Large intestine (tissue), 3 donors: ENCODE data around the gene DRGX. TPM values are rescaled to one million over a fixed set of nuclear protein-coding genes. Genes with fewer than 3 reads are reported as not detected.

ENCODE experiments used
- DNase-seq, 2 donors: peaks; one replicate each; pipeline versions ENCODE4 v3.0.0 to v3.0.0-alpha.2; 2013
- H3K27ac ChIP-seq: one replicate; pipeline ENCODE4 v1.5.1; 2013; ENCODE audit warnings: low read length
- H3K27me3 ChIP-seq: 2 replicates; pipeline ENCODE4 v1.6.1; 2013; ENCODE audit warnings: low read length; ENCODE audit not compliant: control insufficient read depth, insufficient read depth
- H3K36me3 ChIP-seq: 2 replicates; pipeline ENCODE4 v1.6.1; 2013; ENCODE audit warnings: low read length; ENCODE audit not compliant: control insufficient read depth, insufficient read depth
- H3K4me1 ChIP-seq: one replicate; pipeline ENCODE4 v1.6.1; 2013; ENCODE audit warnings: low read length; ENCODE audit not compliant: control insufficient read depth, insufficient read depth
- H3K4me3 ChIP-seq: one replicate; pipeline ENCODE4 v1.5.1; 2013; ENCODE audit warnings: low read length
- H3K9me3 ChIP-seq: one replicate; pipeline ENCODE4 v1.6.1; 2013; ENCODE audit warnings: mild to moderate bottlenecking, low read depth, low read length, moderate library complexity; ENCODE audit not compliant: control insufficient read depth
- WGBS: methylation state at CpG from one replicate; pipeline ENCODE4 v1.1.5; 2013; ENCODE audit warnings: low lambda C conversion rate; ENCODE audit not compliant: insufficient coverage; 5-methylcytosine and 5-hydroxymethylcytosine counted together
- polyA plus RNA-seq: library from polyadenylated mRNA; unstranded; fragments of 120-200 nt; gene quantifications from one replicate; pipeline ENCODE4 v1.2.1, GENCODE V29; 2013

DRGX gene
- polyA plus RNA-seq, 1 donor, result 0.78 TPM

DNA sequence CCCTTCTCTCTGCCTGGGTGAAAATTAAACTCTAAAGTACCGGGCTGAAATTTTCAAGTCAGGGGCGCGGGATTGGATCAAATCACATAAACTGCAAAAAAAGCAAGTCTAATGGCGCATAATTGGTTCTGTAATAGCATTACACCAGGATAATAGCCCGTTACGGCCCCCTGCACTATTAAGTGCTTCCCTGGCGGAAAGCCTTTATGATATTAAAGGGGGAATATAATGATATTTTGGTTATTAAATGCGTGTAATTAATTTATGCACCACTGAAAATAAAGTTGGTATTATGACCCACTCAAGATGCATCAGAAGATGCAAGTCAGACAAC is 744 bp upstream of the DRGX start:
- no peaks in the 10 kb centered on the region for H3K36me3 ChIP-seq
- peaks cover 3% of the 10 kb centered on the region for H3K4me1 ChIP-seq
- H3K27me3 ChIP-seq, result peaks cover 87% of the 10 kb centered on the region
- H3K4me3 ChIP-seq, result no peak overlapping the region
- no peak for DNase-seq
- WGBS, result no CpG with 5 or more reads among the region's 8 CpGs
- H3K9me3 ChIP-seq, result peaks cover 19% of the 10 kb centered on the region
- no peak overlapping the region for H3K27ac ChIP-seq

DNA sequence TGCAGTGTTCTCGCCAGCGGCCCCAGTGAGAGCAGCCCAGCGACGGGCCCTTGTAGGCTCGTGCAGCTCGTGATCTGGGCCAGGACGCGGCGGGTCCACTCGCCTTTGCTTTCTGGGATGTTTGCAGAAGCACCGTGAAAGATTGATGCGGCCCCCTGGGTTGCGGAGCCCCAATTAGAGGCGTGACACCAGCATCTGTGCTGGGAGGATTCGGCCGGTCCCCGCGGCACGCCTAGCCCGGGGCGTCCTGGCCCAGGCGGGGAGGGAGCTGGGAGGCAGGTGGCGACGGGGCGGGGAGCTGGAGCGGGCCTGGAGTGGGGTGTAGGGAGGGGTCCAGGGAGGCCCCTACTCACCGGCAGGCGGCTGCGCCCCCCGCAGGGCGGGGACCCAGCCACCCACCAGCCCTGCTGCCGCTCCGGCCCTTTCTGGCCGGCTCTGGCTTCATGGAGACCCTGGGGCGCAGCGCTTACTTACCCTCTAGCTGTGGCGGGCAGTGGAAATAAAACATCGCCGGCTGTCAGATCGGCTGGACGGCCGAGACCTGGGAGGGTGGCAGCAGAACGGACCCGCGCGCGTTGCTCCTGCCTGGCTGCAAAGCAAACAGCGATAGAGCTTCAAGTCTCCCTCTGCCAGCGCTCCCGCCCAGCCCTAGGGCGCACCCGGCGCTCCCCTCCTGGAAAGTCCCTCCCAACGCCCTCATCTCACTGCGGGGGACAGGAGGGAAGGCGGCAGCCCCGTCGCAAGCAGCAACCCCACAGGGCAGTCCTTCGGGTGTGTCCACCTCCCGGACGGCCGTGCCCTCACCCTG is 752 bp downstream of the DRGX start:
- no peak overlapping the region for H3K4me3 ChIP-seq
- no peaks in the 10 kb centered on the region for H3K36me3 ChIP-seq
- no peak overlapping the region for H3K27ac ChIP-seq
- peaks cover 3% of the 10 kb centered on the region for H3K4me1 ChIP-seq
- peaks cover 89% of the 10 kb centered on the region for H3K27me3 ChIP-seq
- H3K9me3 ChIP-seq, result peaks cover 19% of the 10 kb centered on the region
- WGBS, result no CpG with 5 or more reads among the region's 62 CpGs
- no peak for DNase-seq

DNA sequence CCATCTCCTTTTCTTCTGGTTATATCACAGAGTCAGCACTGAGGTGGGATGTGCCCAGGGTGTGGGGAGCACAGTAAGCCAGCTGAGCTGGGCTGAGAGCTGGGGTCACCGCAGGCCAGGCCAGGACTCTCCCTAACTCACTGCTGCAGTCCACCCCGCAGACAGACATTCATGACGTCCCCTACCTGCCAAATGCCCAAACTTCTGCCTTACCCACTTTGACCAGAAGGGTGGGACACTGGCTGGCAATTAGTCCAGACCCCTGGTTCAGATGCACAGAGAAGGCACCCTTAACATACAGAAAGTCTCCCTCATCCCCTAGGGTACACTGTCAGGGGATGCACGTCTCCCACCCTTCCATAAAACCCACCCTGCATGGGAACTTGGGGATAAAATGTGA is 2.1 kb downstream of the DRGX start:
- H3K36me3 ChIP-seq, result no peaks in the 10 kb centered on the region
- no peak for DNase-seq
- peaks cover 3% of the 10 kb centered on the region for H3K4me1 ChIP-seq
- H3K27ac ChIP-seq, result no peak overlapping the region
- H3K27me3 ChIP-seq, result peaks cover 82% of the 10 kb centered on the region
- no CpG with 5 or more reads among the region's 4 CpGs for WGBS
- peaks cover 19% of the 10 kb centered on the region for H3K9me3 ChIP-seq
- no peak overlapping the region for H3K4me3 ChIP-seq

DNA sequence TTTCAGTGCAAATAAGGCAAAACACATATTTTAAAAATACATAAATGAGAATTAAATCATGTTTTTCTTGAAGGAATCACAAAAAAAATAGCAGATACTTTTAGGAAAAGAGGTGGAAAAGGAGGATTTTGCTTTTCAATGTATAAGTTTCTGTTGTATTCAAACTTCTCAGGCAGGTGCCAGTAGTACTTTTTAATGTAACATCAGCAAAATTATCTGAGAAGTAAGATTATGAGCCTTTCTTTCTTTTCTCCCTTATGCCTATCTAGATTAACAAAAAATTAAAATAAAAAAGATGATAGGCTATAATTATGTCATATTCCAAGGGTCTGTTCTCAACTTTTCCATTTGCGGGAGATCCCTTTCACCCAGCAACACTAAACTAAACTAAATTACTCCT is 2.6 kb downstream of the DRGX start:
- Histone ChIP-seq H3K9me3 (peaks cover 17% of the 10 kb centered on the region), H3K36me3 (no peaks in the 10 kb centered on the region), H3K4me1 (peaks cover 3% of the 10 kb centered on the region), H3K4me3 (no peak overlapping the region), H3K27me3 (peaks cover 78% of the 10 kb centered on the region), H3K27ac (no peak overlapping the region)
- no peak for DNase-seq
- 100% methylated on average over 1 of the region's 1 CpG for WGBS

DNA sequence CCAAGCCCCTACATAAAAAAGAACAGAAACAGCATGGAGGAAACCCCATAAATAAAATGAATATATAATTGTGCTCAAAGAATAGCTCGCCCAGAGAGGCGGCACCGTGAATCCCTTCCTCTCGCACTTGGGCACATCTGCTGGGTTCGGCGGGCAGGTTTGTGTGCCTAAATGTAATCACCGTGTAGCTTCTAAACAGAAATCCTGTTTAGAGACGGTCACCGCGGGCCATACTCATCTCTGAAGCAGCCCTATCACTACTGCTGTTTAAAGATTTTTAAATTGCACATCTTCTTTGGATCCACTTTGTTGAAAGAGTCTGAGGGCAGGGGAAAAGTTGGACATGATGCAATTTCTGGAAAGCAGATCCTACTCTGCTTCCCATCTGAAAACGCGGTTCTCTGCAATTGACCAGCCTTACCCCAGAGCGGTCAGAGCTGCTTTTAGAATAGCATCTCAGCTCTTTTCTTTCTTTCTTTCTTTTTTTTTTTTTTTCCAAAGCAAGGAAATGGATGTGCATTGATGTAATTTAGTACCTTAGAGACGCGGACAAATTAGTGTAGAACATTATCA is 6.4 kb downstream of the DRGX start:
- Histone ChIP-seq H3K4me3 (no peak overlapping the region), H3K27me3 (peaks cover 57% of the 10 kb centered on the region), H3K4me1 (no peaks in the 10 kb centered on the region), H3K9me3 (no peaks in the 10 kb centered on the region), H3K36me3 (no peaks in the 10 kb centered on the region), H3K27ac (no peak overlapping the region)
- no peak for DNase-seq
- 90% methylated on average over 4 of the region's 15 CpGs for WGBS

DNA sequence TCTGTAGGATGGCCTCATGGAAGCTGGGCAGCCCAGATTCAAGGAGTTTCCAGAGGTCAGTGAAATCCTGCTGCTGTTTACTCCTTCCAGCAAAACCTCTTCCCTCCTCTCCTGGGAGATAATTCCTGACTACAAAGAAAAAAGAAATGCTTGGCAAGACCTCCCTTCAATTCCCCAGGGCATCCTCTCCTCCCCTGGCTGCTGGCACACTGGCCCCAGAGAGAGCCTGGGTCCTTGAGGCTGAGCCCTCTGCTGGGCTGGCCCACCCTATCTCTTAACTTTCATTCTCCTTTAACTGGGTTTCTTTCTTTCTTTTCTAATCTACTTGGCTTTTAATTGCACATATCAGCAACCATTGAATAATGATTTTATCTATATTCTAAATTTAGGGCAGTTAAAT is 7.7 kb downstream of the DRGX start:
- no peaks in the 10 kb centered on the region for H3K4me1 ChIP-seq
- H3K27me3 ChIP-seq, result peaks cover 45% of the 10 kb centered on the region
- H3K4me3 ChIP-seq, result no peak overlapping the region
- H3K9me3 ChIP-seq, result no peaks in the 10 kb centered on the region
- H3K36me3 ChIP-seq, result no peaks in the 10 kb centered on the region
- H3K27ac ChIP-seq, result no peak overlapping the region
- no peak for DNase-seq

DNA sequence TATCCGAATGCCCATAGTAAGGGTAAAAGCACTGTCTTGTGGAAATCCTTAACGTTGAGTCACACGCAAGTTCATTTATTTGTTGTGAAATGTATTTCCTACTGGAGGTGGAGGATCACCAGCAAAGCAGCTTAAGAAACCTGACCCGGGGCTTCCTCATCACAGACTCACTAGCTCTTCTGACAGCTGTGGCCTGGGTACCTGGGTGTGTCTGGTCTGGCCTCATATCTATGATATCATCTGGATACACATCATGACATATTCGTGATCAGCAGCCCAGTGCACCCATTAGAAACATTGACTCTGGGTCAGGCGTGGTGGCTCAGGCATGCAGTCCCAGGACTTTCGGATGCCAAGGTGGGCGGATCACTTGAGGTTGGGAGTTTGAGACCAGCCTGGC is 8.8 kb downstream of the DRGX start:
- H3K27me3 ChIP-seq, result peaks cover 40% of the 10 kb centered on the region
- WGBS, result 86% methylated on average over 1 of the region's 8 CpGs
- H3K27ac ChIP-seq, result no peak overlapping the region
- H3K9me3 ChIP-seq, result no peaks in the 10 kb centered on the region
- H3K4me1 ChIP-seq, result no peaks in the 10 kb centered on the region
- no peaks in the 10 kb centered on the region for H3K36me3 ChIP-seq
- H3K4me3 ChIP-seq, result no peak overlapping the region
- DNase-seq, result no peak

DNA sequence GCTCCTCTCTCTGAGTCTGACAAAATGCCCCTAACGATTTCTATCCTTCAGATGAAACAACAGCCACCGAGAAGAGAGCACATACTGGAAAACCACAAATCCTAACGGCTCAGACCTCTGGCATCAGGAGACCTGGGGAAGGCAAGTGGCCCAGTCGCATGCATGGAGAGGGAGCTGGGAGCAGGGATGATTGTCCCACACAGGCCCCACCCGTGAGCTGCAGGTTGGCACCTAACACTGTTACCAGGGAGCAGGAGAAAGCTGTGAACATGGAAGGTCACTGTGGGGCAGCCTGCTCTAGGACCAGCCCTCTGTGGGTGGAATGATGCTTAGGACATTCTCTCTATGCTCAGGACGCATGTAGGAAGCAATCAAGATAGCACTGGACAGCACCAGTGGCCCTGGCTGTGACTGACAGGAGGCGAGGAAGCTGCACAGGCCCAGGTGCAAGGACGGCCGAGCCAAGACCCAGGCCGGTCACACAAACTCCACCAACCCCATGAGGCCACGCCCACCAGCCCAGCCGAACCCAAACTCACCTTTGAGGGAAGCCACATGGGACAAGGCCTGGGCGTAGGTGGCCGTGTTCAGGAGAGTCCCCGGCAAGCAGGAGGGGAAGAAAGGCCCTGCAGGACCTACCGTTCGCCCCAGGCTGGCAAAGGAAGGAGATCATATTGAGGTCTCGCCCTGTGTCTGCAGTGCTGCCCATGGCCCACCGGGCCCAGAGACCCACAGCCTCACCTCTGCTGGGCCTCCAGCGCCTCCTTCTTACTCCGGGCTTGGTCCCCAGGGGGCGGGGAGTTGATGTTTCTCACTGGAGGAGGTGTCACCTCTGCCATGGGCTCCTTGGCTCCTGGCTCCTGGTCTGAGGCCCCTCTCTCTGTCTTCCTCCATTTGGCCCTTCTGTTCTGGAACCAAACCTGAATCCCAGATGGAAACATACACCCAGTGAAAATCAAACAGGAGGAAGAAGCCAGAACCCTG is 9.7 kb downstream of the DRGX start:
- no peaks in the 10 kb centered on the region for H3K4me1 ChIP-seq
- H3K27me3 ChIP-seq, result peaks cover 32% of the 10 kb centered on the region
- no CpG with 5 or more reads among the region's 22 CpGs for WGBS
- H3K27ac ChIP-seq, result no peak overlapping the region
- no peaks in the 10 kb centered on the region for H3K9me3 ChIP-seq
- H3K4me3 ChIP-seq, result no peak overlapping the region
- H3K36me3 ChIP-seq, result no peaks in the 10 kb centered on the region
- DNase-seq, result no peak

DNA sequence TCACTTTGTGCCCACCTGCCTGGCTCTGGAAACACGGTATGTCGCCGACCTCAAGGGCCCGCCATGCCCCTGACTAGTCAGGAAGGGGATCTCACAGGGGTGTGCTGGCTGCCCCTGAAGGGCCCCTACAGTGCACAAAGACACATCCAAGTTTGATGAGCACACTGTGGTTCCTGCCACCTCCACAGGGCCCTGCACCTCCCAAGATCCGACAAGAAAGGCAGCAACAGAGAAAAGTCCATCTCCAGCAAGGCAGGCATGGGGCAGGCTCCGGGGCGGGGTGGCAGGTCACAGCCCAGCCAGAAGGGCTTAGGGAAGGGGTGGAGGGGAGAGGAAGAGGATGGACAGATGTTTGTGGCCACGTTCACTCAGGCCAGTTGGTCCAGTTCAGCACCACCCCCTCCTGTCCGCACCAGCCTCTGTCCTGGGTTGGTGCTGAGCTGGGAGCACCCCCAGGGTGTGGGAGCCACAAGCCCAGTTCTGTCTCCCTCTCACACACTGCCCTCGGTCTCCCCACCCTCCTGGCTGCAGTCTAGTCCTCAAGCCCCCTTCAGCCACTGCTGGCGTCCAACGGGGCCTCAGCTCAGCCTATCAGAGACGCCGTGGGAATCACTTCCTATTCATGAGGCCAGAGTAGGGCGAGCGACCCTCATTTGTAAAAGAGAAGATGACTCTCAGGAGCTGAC is 11.5 kb downstream of the DRGX start:
- Histone ChIP-seq H3K9me3 (no peaks in the 10 kb centered on the region), H3K4me1 (no peaks in the 10 kb centered on the region), H3K27me3 (peaks cover 19% of the 10 kb centered on the region), H3K4me3 (no peak overlapping the region), H3K36me3 (no peaks in the 10 kb centered on the region), H3K27ac (no peak overlapping the region)
- no CpG with 5 or more reads among the region's 16 CpGs for WGBS
- DNase-seq, result no peak

DNA sequence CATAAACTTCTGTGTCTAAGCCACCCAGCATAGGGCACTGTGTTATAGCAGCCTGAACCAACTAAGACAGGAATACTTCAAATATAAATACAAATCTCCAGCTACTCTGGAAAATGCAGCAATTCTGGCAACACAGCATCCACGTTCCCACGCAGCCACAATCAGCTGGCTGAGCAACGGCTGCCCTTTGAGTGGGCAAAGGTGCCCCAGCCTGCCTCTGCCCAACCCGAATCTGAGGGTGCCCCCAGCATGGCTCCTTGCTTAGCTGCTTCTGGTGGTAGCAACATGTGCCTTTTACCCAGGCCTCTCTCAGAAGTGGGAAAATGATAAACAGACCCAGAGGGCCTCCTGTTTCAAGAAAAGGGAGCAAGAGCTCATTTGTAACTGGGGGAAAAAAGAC is 12.0 kb downstream of the DRGX start:
- H3K9me3 ChIP-seq, result no peaks in the 10 kb centered on the region
- no peaks in the 10 kb centered on the region for H3K36me3 ChIP-seq
- no peak overlapping the region for H3K27ac ChIP-seq
- H3K4me1 ChIP-seq, result no peaks in the 10 kb centered on the region
- no peak overlapping the region for H3K4me3 ChIP-seq
- H3K27me3 ChIP-seq, result peaks cover 18% of the 10 kb centered on the region
- DNase-seq, result no peak
- no CpG with 5 or more reads among the region's 4 CpGs for WGBS
